Measurements from ENCODE around the gene HIF3A. TPM values are rescaled to one million over a fixed set of nuclear protein-coding genes. Genes with fewer than 3 reads are reported as not detected.

HIF3A gene
- total and polyA plus RNA-seq, 2 of the 8 experiments (the other 6 are each of a cell fraction or from before 2014, with no cell fraction given) = 38.6 to 38.8 TPM

- Histone ChIP-seq H3K4me1 (replicated peaks in 1 of 4; ENCODE audit: control insufficient read depth in 3 of 4, insufficient read depth in 4 of 4, low read length in 3 of 4) (peaks cover 6 to 26% (median 19%) of the 10 kb centered on the region in 4 experiments), H3K79me2 (ENCODE audit: control insufficient read depth in 1 of 2, insufficient read depth in 2 of 2, low read length in 2 of 2) (peaks cover 0 to 2% of the 10 kb centered on the region in 2 experiments; a peak in 1 of 4 replicates), H2BK20ac (ENCODE audit: low read length) (no peak overlapping the region), H4K91ac (replicated peaks; ENCODE audit: insufficient read length, low read length) (no peak overlapping the region), H3K27me3 (replicated peaks in 1 of 4; ENCODE audit: control insufficient read depth in 3 of 4, extremely low read depth in 1 of 4, insufficient read depth in 3 of 4, low read length in 3 of 4) (peaks cover 0 to 2% (median 0%) of the 10 kb centered on the region in 4 experiments; a peak in 1 of 7 replicates), H2AFZ (ENCODE audit: low read length) (no peak overlapping the region), H3K4ac (replicated peaks; ENCODE audit: insufficient read length, low read depth, low read length) (no peak overlapping the region), H3K18ac (ENCODE audit: extremely low read depth, low read length) (no peak overlapping the region), H2BK12ac (ENCODE audit: low read depth, low read length) (no peak overlapping the region), H3K36me3 (ENCODE audit: control insufficient read depth in 2 of 4, insufficient read depth in 4 of 4, low read length in 3 of 4) (no peaks in the 10 kb centered on the region), H3K9ac (replicated peaks in 1 of 4; ENCODE audit: extremely low read depth in 1 of 4, low read depth in 3 of 4, low read length in 3 of 4) (no peak overlapping the region), H3K4me3 (ENCODE audit: extremely low read depth in 1 of 4, insufficient read depth in 2 of 4, low read depth in 3 of 4, low read length in 4 of 4) (no peak overlapping the region), H3K4me2 (ENCODE audit: insufficient read depth in 1 of 2, low read depth in 2 of 2, low read length in 2 of 2) (peak overlapping the region in 1 of 2 experiments; percentile 81; a peak in 1 of 4 replicates), H2AK5ac (ENCODE audit: low read depth, low read length) (no peak overlapping the region), H2BK5ac (ENCODE audit: low read depth, low read length) (no peak overlapping the region), H3K79me1 (ENCODE audit: low read depth, low read length) (no peaks in the 10 kb centered on the region), H2BK15ac (ENCODE audit: low read length) (no peak overlapping the region), H3K23me2 (ENCODE audit: low read depth, low read length) (peaks cover 11% of the 10 kb centered on the region), H3K27ac (ENCODE audit: low read depth, low read length) (no peak overlapping the region), H3K14ac (ENCODE audit: insufficient read length) (no peak overlapping the region), H2BK120ac (replicated peaks; ENCODE audit: low read depth, low read length) (no peak overlapping the region), H4K5ac (ENCODE audit: insufficient read length, low read depth, low read length) (no peak overlapping the region), H3K56ac (replicated peaks; ENCODE audit: insufficient read length, low read depth, low read length) (no peak overlapping the region), H3K9me3 (ENCODE audit: insufficient read depth in 2 of 2, low read depth in 1 of 2, low read length in 1 of 2) (no peaks in the 10 kb centered on the region), H4K8ac (ENCODE audit: extremely low read depth, insufficient read depth, low read length) (no peak overlapping the region), H3K23ac (ENCODE audit: insufficient read length) (no peak overlapping the region), H4K20me1 (replicated peaks in 1 of 2; ENCODE audit: control insufficient read depth in 1 of 2, insufficient read depth in 2 of 2, low read length in 2 of 2) (peaks cover 0 to 6% of the 10 kb centered on the region in 2 experiments)
- TF ChIP-seq HDAC6 (IDR thresholded peaks at IDR 0.05; ENCODE audit: low read depth, low read length) (no peak), PHF8 (conservative IDR thresholded peaks at IDR 0.05; ENCODE audit: low read depth, low read length) (no peak), RAD21 (IDR thresholded peaks at IDR 0.05 in 1 of 2, conservative IDR thresholded peaks at IDR 0.05 in 1 of 2; ENCODE audit: low read depth in 2 of 2, low read length in 2 of 2) (no peak)
- ChIA-PET CTCF (ENCODE audit: partially characterized antibody) (interaction anchor here (0.6 to 15.4 kb wide), 4 partner anchors 13 to 915 kb away, joined by 3 to 145 read pairs (median 4); no protein-coding TSS in a partner anchor), POLR2A (ENCODE audit: partially characterized antibody) (interaction anchor here (0.7 to 1.7 kb wide), 3 partner anchors 13 to 414 kb away, joined by 3 to 6 read pairs (median 3); no protein-coding TSS in a partner anchor)
- 88% methylated on average over 5 of the region's 5 CpGs; no CpG with 5 or more reads in 1 of the 2 experiments for WGBS, 2 experiments (ENCODE audit: extremely low coverage in 1 of 2, insufficient coverage in 1 of 2, insufficient read length in 1 of 2, insufficient replicate concordance in 2 of 2, low coverage in 1 of 2, low lambda C conversion rate in 2 of 2, missing lambda C conversion rate in 1 of 2)
- DNase-seq (ENCODE audit: low read depth in 1 of 2, low spot score in 2 of 2) (no peak), FAIRE-seq (no peak)
Measured at GRCh38 chr19:46295401-46296201, 1.2 kb upstream of the HIF3A start.

Measured in H1 (cell line).